AML-193 (cell line): ENCODE data around the gene GPC5.
"Not testable (repeated sequence)": the region's sequence is repeated elsewhere in the genome, so short reads cannot be mapped to it uniquely, and the experiment has no call there.

ENCODE experiments used
- DNase-seq, 2 experiments: peaks; one replicate each; lab custom pipeline; 2025; lab: John Stamatoyannopoulos, UW

Gene GPC5

GRCh38 chr13:92461402-92461801 lies 1063.0 kb downstream of the GPC5 start:
- no peak for DNase-seq

- no peak for DNase-seq
Observed at GRCh38 chr13:92461831-92462230, 1063.4 kb downstream of the GPC5 start.

- no peak for DNase-seq
Observed at GRCh38 chr13:92463134-92463533, 1064.7 kb downstream of the GPC5 start.

GRCh38 chr13:92473765-92474475 lies 1075.5 kb downstream of the GPC5 start:
- no peak for DNase-seq

- DNase-seq, result no peak
Observed at GRCh38 chr13:92480387-92480786, 1082.0 kb downstream of the GPC5 start.

GRCh38 chr13:92482790-92483189 lies 1084.4 kb downstream of the GPC5 start:
- not testable (repeated sequence) for DNase-seq

GRCh38 chr13:92483894-92484293 lies 1085.5 kb downstream of the GPC5 start:
- DNase-seq, result no peak

- DNase-seq, result no peak
Observed at GRCh38 chr13:92487238-92487637, 1088.8 kb downstream of the GPC5 start.

GRCh38 chr13:92488249-92488852 lies 1089.9 kb downstream of the GPC5 start:
- no peak for DNase-seq

- no peak for DNase-seq
Observed at GRCh38 chr13:92491839-92492238, 1093.4 kb downstream of the GPC5 start.

- DNase-seq, result no peak
Observed at GRCh38 chr13:92494915-92495314, 1096.5 kb downstream of the GPC5 start.

GRCh38 chr13:92500192-92500591 lies 1101.8 kb downstream of the GPC5 start:
- DNase-seq, result no peak

- DNase-seq, result no peak
Observed at GRCh38 chr13:92510416-92510815, 1112.0 kb downstream of the GPC5 start.

- DNase-seq, result no peak
Observed at GRCh38 chr13:92512852-92513251, 1114.4 kb downstream of the GPC5 start.

- DNase-seq, result no peak
Observed at GRCh38 chr13:92513672-92514071, 1115.3 kb downstream of the GPC5 start.

- DNase-seq, result no peak
Observed at GRCh38 chr13:92514420-92515125, 1116.2 kb downstream of the GPC5 start.

GRCh38 chr13:92516878-92517277 lies 1118.5 kb downstream of the GPC5 start:
- DNase-seq, result not testable (repeated sequence)

GRCh38 chr13:92518622-92519021 lies 1120.2 kb downstream of the GPC5 start:
- DNase-seq, result not testable (repeated sequence)

- no peak for DNase-seq
Observed at GRCh38 chr13:92530364-92530763, 1131.9 kb downstream of the GPC5 start.

- DNase-seq, result no peak
Observed at GRCh38 chr13:92535222-92536006, 1137.0 kb downstream of the GPC5 start.

- no peak for DNase-seq
Observed at GRCh38 chr13:92537471-92537870, 1139.0 kb downstream of the GPC5 start.

GRCh38 chr13:92538164-92538563 lies 1139.7 kb downstream of the GPC5 start:
- no peak for DNase-seq
